H1 (cell line): ENCODE measurements around the gene METRN. TPM values are rescaled to one million over a fixed set of nuclear protein-coding genes. Genes with fewer than 3 reads are reported as not detected.
A peak's percentile ranks its signal among the peaks of the same experiment; 100 is the strongest.

ENCODE experiments used
- ASH2L ChIP-seq: fragments of 200-600, 300-600 bp; sonication (generic); IDR thresholded peaks from one replicate; pipeline ENCODE4 v1.7.1; 2017; ENCODE audit warnings: low read length
- CREB1 ChIP-seq: IDR thresholded peaks from 2 replicates; pipeline ENCODE4 v1.6.1; 2012; ENCODE audit warnings: inconsistent platforms
- EP300 ChIP-seq, 2 experiments: IDR thresholded peaks; 1 replicate in 1 of 2; 2 replicates in 1 of 2; pipeline ENCODE4 v1.6.1; 2011 to 2012; ENCODE audit warnings: low read depth in 2 of 2, low read length in 2 of 2, mild to moderate bottlenecking in 2 of 2, borderline replicate concordance in 1 of 2, inconsistent platforms in 1 of 2, moderate library complexity in 1 of 2
- GABPA ChIP-seq: IDR thresholded peaks from 2 replicates; pipeline ENCODE4 v1.6.1; 2011; ENCODE audit warnings: mild to moderate bottlenecking, low read length, moderate library complexity, borderline replicate concordance; ENCODE audit not compliant: insufficient read depth
- GTF2F1 ChIP-seq: IDR thresholded peaks from 2 replicates; pipeline ENCODE4 v1.6.1; 2012; ENCODE audit warnings: low read depth, low read length, improper control_type of control experiment, borderline replicate concordance
- HDAC2 ChIP-seq, 2 experiments: fragments of 300-600 bp in 1 of 2; sonication (generic) in 1 of 2; IDR thresholded peaks; 2 replicates each; pipeline ENCODE4 v1.6.1; 2011 to 2012; ENCODE audit warnings: low read depth in 2 of 2, low read length in 2 of 2, mild to moderate bottlenecking in 2 of 2, moderate library complexity in 2 of 2, borderline replicate concordance in 1 of 2, inconsistent platforms in 1 of 2
- JUND ChIP-seq: IDR thresholded peaks from 2 replicates; pipeline ENCODE4 v1.6.1; 2011; ENCODE audit warnings: mild to moderate bottlenecking, improper control_type of control experiment, low read length
- KDM4A ChIP-seq: IDR thresholded peaks from one replicate; pipeline ENCODE4 v1.7.1; 2012; ENCODE audit warnings: low read depth, mild to moderate bottlenecking, moderate library complexity, low read length, inconsistent platforms; ENCODE audit not compliant: severe bottlenecking
- NANOG ChIP-seq: IDR thresholded peaks from 2 replicates; pipeline ENCODE4 v1.6.1; 2011; ENCODE audit warnings: low read length, low read depth, mild to moderate bottlenecking, inconsistent platforms; ENCODE audit not compliant: insufficient read depth, poor library complexity, severe bottlenecking
- RAD21 ChIP-seq, 2 experiments: IDR thresholded peaks in 1 of 2; conservative IDR thresholded peaks in 1 of 2; 2 replicates each; pipeline ENCODE4 v1.6.1; 2011; ENCODE audit warnings: low read depth in 2 of 2, low read length in 2 of 2, improper control_type of control experiment in 1 of 2, inconsistent platforms in 1 of 2, mild to moderate bottlenecking in 1 of 2, moderate library complexity in 1 of 2
- RXRA ChIP-seq: IDR thresholded peaks from 2 replicates; pipeline ENCODE4 v1.6.1; 2011; ENCODE audit warnings: low read depth, mild to moderate bottlenecking, low read length, moderate library complexity; ENCODE audit not compliant: insufficient read depth
- SAP30 ChIP-seq: fragments of 300-600 bp; sonication (generic); IDR thresholded peaks from 2 replicates; pipeline ENCODE4 v1.7.1; 2012; ENCODE audit warnings: low read length, moderate library complexity, mild to moderate bottlenecking, inconsistent platforms; ENCODE audit not compliant: insufficient read depth, insufficient replicate concordance
- SIN3A ChIP-seq, 2 experiments: IDR thresholded peaks in 1 of 2; conservative IDR thresholded peaks in 1 of 2; 2 replicates each; pipeline ENCODE4 v1.6.1; 2011 to 2012; ENCODE audit warnings: low read length in 2 of 2, improper control_type of control experiment in 1 of 2, low read depth in 1 of 2, mild to moderate bottlenecking in 1 of 2
- SIRT6 ChIP-seq: IDR thresholded peaks from one replicate; pipeline ENCODE4 v1.7.1; 2012; ENCODE audit warnings: low read length, inconsistent platforms
- SIX5 ChIP-seq: IDR thresholded peaks from 2 replicates; pipeline ENCODE4 v1.6.1; 2011; ENCODE audit warnings: mild to moderate bottlenecking, low read depth, low read length
- SP2 ChIP-seq: IDR thresholded peaks from 2 replicates; pipeline ENCODE4 v1.6.1; 2012; ENCODE audit warnings: mild to moderate bottlenecking, low read length, inconsistent platforms
- SRF ChIP-seq: IDR thresholded peaks from 2 replicates; pipeline ENCODE4 v1.6.1; 2011; ENCODE audit warnings: mild to moderate bottlenecking, low read depth, low read length, moderate library complexity
- TBP ChIP-seq: IDR thresholded peaks from 2 replicates; pipeline ENCODE4 v1.6.1; 2011; ENCODE audit warnings: low read depth, low read length, improper control_type of control experiment
- ZNF274 ChIP-seq: IDR thresholded peaks from 2 replicates; pipeline ENCODE4 v1.7.0; 2012; ENCODE audit warnings: low read length, borderline replicate concordance; ENCODE audit errors: extremely low read depth
- polyA plus RNA-seq, 7 experiments: library from polyadenylated mRNA; depleted of rRNA in 3 of 7; stranded (reverse) in 5 of 7; unstranded in 2 of 7; fragments of >200 nt in 5 of 7; fragments of 200-250 nt in 2 of 7; gene quantifications; 1 replicate in 5 of 7; 2 replicates in 1 of 7; 4 replicates in 1 of 7; pipeline versions ENCODE4 v1.2.1 to v1.2.3, GENCODE V29; 2011 to 2013; ENCODE audit warnings: missing spikeins in 2 of 7, mixed read lengths in 2 of 7
- total RNA-seq: library from RNA; stranded (reverse); fragmentation: NEBNext Ultra II Directional; extraction: Animal tissue kit (Norgen Biotek cat#: 25700); gene quantifications from 2 replicates; pipeline ENCODE4 v1.2.1, GENCODE V29; 2021
- TF ChIP-seq, protein P1 (sequence below), 3 experiments: IDR thresholded peaks; 1 replicate in 2 of 3; 2 replicates in 1 of 3; pipeline versions ENCODE4 v1.5.1 to v1.6.1; 2011; ENCODE audit warnings: low read length in 3 of 3, mild to moderate bottlenecking in 3 of 3, inconsistent platforms in 2 of 3, low read depth in 1 of 3, moderate library complexity in 1 of 3; ENCODE audit not compliant: insufficient read depth in 1 of 3; ENCODE audit errors: control extremely low read depth in 1 of 3

METRN gene
- total and polyA plus RNA-seq, 2 of the 8 experiments (the other 6 are each of a cell fraction or from before 2014, with no cell fraction given), result 18.7 to 25.8 TPM

DNA sequence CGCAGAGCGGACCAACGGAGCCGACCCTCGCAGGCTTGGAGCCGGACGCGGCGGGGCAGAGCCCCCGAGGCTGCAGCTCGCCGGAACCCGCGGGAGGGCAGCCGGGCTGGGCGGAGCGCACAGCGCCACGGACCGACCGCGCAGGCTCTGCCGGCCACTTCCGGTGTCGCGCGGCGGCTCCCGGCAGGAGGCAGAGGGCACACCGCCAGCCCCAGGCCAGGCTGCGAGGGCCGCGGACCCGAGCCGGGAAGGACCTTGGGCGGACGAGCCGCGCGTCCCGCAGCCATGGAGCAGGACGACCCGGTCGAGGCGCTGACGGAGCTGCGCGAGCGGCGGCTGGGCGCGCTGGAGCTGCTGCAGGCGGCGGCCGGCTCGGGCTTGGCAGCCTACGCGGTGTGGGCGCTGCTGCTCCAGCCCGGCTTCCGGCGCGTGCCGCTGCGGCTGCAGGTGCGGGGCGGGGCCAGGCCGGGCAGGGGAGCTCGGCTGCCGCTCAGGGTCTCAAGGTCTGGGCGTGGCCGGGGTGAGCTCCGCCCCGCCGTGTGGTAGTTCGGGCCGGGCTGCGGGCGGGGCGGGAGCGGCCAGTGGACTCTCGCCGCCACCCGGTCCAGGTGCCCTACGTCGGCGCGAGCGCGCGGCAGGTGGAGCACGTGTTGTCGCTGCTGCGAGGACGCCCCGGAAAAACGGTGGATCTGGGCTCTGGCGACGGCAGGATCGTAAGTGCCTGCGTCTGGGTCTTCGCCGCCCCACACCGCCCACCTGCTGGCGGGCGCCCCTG lies 6.3 kb downstream of the METRN start, which contains the start of gene ANTKMT (continued):
- TF ChIP-seq EP300 (IDR thresholded peaks at IDR 0.05; ENCODE audit: borderline replicate concordance in 1 of 2, low read depth in 2 of 2, low read length in 2 of 2) (no peak), RXRA (no peak), KDM4A (peak; percentile 37), GABPA (peak; percentile 95), JUND (no peak), TBP (peak; percentile 68; the same call in 1 of the 2 replicates), SP2 (no peak), NANOG (no peak), RAD21 (IDR thresholded peaks at IDR 0.05 in 1 of 2, conservative IDR thresholded peaks at IDR 0.05 in 1 of 2; ENCODE audit: low read depth in 2 of 2, low read length in 2 of 2) (peak in 1 of 2 experiments; percentile 2; a peak in 1 of 4 replicates), GTF2F1 (no peak), SIN3A (conservative IDR thresholded peaks at IDR 0.05 in 1 of 2, IDR thresholded peaks at IDR 0.05 in 1 of 2; ENCODE audit: low read depth in 1 of 2, low read length in 2 of 2) (peak in 1 of 2 experiments; percentile 74; a peak in 1 of 4 replicates), ASH2L (peak; percentile 28), SRF (no peak), SAP30 (no peak), ZNF274 (no peak), SIX5 (no peak), HDAC2 (IDR thresholded peaks at IDR 0.05; ENCODE audit: borderline replicate concordance in 1 of 2, low read depth in 2 of 2, low read length in 2 of 2) (no peak), SIRT6 (no peak), CREB1 (peak; percentile 68; the same call in 1 of the 2 replicates)
- TF ChIP-seq, protein P1, sequence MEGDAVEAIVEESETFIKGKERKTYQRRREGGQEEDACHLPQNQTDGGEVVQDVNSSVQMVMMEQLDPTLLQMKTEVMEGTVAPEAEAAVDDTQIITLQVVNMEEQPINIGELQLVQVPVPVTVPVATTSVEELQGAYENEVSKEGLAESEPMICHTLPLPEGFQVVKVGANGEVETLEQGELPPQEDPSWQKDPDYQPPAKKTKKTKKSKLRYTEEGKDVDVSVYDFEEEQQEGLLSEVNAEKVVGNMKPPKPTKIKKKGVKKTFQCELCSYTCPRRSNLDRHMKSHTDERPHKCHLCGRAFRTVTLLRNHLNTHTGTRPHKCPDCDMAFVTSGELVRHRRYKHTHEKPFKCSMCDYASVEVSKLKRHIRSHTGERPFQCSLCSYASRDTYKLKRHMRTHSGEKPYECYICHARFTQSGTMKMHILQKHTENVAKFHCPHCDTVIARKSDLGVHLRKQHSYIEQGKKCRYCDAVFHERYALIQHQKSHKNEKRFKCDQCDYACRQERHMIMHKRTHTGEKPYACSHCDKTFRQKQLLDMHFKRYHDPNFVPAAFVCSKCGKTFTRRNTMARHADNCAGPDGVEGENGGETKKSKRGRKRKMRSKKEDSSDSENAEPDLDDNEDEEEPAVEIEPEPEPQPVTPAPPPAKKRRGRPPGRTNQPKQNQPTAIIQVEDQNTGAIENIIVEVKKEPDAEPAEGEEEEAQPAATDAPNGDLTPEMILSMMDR (IDR thresholded peaks at IDR 0.05; ENCODE audit: control extremely low read depth in 1 of 3, insufficient read depth in 1 of 3, low read depth in 1 of 3, low read length in 3 of 3), result 0 out of 4 replicates have a peak, but pooled peaks of 1 of the 3 experiments have one; percentile 10
